ENCODE measurements around the gene DDX23.

Gene DDX23

DNA sequence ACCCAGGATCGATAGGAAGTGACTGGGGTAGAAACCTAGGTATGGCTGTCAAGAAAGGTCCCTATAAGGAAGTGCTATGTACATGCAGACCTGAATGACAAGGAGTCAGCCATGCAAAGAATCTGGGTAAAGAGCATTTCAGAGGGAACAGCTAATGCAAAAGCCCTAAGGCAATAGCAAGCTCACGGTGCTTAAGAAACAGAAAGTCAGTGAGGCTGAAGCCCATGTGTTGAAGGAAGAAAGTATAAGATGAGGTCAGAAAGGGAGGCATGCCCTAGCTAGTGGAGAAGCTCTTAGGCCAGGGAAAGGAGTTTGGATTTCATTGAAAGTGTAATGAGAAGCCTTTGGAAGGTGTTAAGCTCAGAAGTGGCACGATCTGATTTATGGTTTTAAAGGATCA is 57.1 kb downstream of the DDX23 start:
- DNase-seq, result no peak

DNA sequence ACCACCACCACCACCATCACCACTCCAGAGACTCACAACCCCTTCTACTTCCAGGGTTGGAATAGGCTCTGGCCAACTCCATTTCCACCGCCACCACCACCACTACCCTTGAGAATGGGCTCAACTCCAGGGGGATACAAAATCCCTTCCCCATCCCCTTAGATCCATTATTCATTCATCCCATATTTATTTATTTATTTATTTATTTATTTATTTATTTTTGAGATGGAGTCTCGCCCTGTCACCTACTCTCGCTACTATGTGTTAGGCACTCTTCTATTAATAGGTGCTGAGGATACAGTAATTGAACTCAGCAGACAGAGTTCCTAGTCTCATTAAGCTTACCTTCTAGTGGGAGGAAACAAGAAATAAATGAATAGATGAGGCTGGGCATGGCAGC is 58.3 kb downstream of the DDX23 start:
- no peak for DNase-seq

DNA sequence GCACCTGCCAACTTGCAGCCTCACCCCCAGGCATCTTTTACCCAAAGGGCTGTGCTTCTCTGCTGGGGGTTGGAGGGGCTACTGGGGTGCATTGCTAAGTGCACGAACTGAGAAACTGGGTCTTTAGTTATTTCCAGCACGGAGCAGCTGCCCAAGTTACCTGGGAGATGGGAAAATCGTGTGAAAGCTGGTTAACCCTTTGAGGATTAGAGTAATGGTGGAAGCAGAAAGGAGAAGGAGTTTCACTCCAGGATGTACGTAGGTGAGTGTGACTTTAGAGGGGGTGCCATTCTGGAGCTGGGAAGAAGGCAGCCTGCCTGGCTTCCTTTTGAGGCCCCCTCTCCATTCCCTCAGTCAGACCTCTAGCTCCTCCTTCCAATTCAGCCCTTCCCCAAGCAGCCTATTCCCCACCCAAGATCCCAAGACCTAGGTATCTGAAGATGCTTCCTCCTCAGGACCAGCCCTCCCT is 62.1 kb downstream of the DDX23 start:
- DNase-seq, result no peak

DNA sequence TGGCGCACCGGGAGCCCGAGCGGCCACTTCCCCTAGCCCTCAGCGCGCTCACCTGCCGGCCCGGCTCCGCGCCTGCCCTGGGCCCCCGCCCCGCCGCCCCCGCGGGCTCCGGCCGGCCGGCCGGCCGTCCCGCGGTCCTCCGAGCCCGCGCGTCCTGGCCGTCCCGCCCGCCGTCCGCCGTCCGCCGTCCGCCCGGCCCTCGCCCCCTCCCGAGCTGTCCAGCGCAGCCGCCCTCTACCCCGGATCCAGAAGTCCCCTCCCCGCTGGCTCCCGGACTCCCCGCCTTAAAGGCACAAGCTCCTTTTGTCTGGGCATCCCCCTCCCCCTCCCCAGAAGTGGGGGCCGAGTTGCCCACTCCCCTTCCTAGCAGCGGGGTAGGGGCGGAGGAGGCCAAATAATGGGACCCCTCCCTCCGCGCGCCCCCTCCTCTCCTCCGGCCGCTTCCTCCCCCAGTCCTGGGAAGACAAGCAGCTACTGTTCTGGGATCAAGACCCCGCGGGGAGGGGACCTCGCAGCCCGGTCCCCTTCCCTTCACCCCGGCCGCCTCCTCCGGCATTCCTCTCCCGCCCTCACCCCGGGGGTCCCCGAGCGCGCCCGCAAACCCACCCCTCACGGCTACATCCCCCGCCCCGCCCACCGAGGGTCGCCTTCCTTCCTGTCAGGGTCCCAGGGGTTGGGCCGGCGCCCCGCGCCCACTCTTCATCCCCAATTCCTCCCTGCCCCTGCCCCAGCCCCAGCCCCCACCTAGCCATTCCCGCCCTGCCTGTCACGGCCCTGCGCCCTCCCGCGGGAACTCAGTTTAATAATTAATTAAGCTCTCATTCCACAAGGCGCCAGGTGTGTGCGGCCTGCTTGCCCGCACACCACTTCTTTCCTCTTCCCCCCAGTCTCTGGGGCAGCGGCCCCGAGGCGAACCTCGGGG is 62.8 kb downstream of the DDX23 start, which contains the start of gene ADCY6:
TSS of gene ADCY6 (minus strand) at position 236 of the 922 bp plus-strand sequence. CDS start 5,655 bp downstream, outside the sequence.
- DNase-seq, result peak; percentile 42 to 87

GRCh38 chr12:48788524-48788853 is 63.5 kb downstream of the DDX23 start:
- peak in 1 of 2 experiments; percentile 63 for DNase-seq

GRCh38 chr12:48787791-48788523 is 64.0 kb downstream of the DDX23 start:
- peak in 1 of 2 experiments; percentile 34 for DNase-seq

GRCh38 chr12:48786591-48787544 is 65.1 kb downstream of the DDX23 start:
- DNase-seq, result no peak

DNA sequence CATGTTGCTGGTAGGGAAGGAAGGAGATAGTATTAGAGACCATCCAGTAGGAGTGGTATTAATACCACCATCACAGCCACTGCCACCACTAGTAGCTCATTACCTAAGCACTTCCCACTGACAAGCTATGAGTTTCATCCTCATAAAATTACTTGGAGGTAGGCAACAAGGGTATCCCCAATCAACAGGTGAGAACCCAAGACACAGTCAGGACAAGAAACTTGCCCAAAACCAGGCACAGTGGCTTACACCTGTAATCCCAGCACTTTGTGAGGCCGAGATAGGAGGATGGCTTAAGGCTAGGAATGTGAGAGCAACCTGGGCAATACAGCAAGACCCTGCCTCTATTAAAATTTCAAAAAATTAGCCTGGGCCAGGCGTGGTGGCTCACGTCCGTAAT is 68.5 kb downstream of the DDX23 start:
- DNase-seq, result no peak

DNA sequence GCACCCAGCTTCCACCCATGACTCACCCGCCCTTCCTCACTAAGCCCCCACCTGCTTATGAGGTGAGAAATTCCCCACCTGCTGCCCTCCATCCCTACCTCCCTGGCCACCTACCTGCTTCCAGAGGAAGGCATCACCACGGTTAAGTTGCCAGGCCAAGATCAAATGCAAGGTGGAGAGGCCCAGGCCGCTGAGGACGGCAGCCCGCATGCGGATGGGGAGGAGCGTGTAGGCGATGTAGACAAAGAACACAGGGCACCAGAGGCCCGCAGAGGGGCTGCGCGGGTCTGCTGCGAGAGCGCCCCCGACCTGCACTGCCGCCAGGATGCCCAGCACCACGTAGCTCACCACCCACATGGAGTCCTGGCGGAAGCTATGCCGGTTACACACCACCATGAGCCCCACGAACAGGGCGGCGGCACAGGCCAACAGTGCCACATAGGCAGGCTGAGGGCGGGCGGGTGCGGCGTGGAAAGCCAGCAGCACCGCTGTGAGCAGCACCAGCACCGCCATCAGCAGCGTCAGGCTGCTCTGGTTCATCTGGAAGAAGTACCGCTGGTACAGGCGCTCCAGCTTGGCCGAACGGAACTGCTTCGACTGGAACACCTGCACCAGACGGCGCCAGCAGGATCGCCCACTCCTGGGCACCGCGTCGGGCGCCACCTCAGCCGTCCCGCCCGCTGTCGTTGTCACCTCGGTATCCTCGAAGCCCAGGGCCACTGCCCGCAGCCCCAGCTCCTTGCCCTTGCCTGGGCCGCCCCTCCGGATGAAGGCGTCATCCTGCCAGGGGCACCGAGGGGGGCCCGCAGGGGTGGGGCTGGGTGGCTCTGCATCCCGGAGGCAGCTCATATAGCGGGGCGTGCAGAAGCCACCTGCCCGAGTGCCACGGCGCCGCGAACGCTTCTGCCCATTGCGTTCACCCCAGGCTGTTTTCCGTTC is 69.2 kb downstream of the DDX23 start:
- no peak for DNase-seq

DNA sequence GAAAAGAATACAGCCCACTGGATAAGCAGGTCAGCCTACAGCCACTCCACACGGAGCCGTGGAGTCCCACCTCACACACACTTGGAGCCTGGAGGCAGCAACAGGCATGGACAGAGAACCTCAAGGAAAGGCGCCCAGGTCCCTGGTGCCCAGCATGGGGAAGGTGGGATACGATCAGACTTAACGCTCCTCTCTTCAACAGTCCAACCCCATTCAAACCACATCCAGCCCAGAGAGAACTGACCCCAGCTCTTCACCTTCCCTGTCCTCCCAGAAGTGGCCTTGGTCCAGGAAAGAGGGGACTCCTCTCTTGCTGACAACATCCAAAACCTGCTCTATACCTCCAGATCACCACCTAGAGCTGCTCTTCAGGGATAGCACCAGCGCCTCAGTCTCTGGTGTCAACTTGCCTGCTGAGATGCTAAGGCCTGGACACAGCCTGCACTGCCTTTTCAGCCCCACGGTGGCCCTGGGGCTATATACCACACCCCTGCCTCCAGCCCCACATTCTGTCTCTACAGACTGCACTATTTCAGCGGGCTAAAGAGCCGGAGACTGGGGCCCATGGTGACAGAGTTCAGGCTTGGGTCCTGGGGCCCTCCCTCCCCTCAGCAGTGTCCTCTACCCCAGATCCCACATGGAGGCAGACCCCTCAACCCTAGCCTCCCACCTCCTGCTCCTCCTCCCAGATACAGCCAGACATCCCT is 70.1 kb downstream of the DDX23 start:
- DNase-seq, result no peak

- DNase-seq, result no peak
Measured at GRCh38 chr12:48780381-48781025, 71.5 kb downstream of the DDX23 start.

GRCh38 chr12:48779869-48780268 is 72.1 kb downstream of the DDX23 start:
- DNase-seq, result no peak
